HepG2 (cell line): Measurements from ENCODE around the gene SSC5D. TPM values are rescaled to one million over a fixed set of nuclear protein-coding genes. Genes with fewer than 3 reads are reported as not detected.

Experiments
- ARID3A ChIP-seq: IDR thresholded peaks from 2 replicates; pipeline ENCODE4 v1.6.1; 2012; ENCODE audit warnings: low read depth, low read length, improper control_type of control experiment
- ARNT2 ChIP-seq: sonication (generic); formaldehyde crosslinking; IDR thresholded peaks from 2 replicates; pipeline ENCODE4 v1.8.0; 2022; ENCODE audit warnings: mild to moderate bottlenecking, low read depth, missing genetic modification reagents, moderate library complexity
- ESRRA ChIP-seq: sonication (generic); formaldehyde crosslinking; IDR thresholded peaks from 2 replicates; pipeline ENCODE4 v1.5.1; 2020; ENCODE audit warnings: mild to moderate bottlenecking, low read depth, missing genetic modification reagents
- GMEB1 ChIP-seq: sonication (generic); formaldehyde crosslinking; IDR thresholded peaks from 2 replicates; pipeline ENCODE4 v1.5.1; 2020; ENCODE audit warnings: missing genetic modification reagents, mild to moderate bottlenecking, borderline replicate concordance
- HHEX ChIP-seq: IDR thresholded peaks from 2 replicates; pipeline ENCODE4 v1.6.1; 2016; ENCODE audit warnings: control low read depth
- HNRNPK ChIP-seq: fragments of 200-400 bp; formaldehyde crosslinking; IDR thresholded peaks from 2 replicates; pipeline ENCODE4 v1.6.1; 2018; ENCODE audit warnings: low read length, low read depth, moderate library complexity, mild to moderate bottlenecking; ENCODE audit not compliant: poor library complexity, severe bottlenecking
- NCOA2 ChIP-seq: sonication (generic); formaldehyde crosslinking; IDR thresholded peaks from 2 replicates; pipeline ENCODE4 v1.8.0; 2022; ENCODE audit warnings: inconsistent platforms
- NFYC ChIP-seq: IDR thresholded peaks from 2 replicates; pipeline ENCODE4 v1.6.1; 2016; ENCODE audit warnings: missing genetic modification reagents, missing compliant biosample characterization
- NR2F6 ChIP-seq, 2 experiments: IDR thresholded peaks; 2 replicates each; pipeline ENCODE4 v1.6.1; 2016; ENCODE audit warnings: antibody characterized with exemption in 1 of 2, mild to moderate bottlenecking in 1 of 2
- REL ChIP-seq: sonication (generic); formaldehyde crosslinking; conservative IDR thresholded peaks from 2 replicates; pipeline ENCODE4 v1.8.0; 2022; ENCODE audit warnings: mild to moderate bottlenecking, missing genetic modification reagents, moderate library complexity
- SOX6 ChIP-seq, 2 experiments: fragments of 450-650 bp in 1 of 2; sonication (generic) in 1 of 2; formaldehyde crosslinking in 1 of 2; IDR thresholded peaks; 2 replicates each; pipeline versions ENCODE4 v1.4.0 to v1.6.1; 2017 to 2020; ENCODE audit warnings: antibody characterized with exemption in 1 of 2, mild to moderate bottlenecking in 1 of 2, missing genetic modification reagents in 1 of 2
- TCF7L2 ChIP-seq: IDR thresholded peaks from 2 replicates; pipeline ENCODE4 v1.6.1; 2011; ENCODE audit warnings: mild to moderate bottlenecking, low read depth, low read length, moderate library complexity
- U2AF2 ChIP-seq: fragments of 200-400 bp; formaldehyde crosslinking; IDR thresholded peaks from 2 replicates; pipeline ENCODE4 v1.6.1; 2017; ENCODE audit warnings: low read depth, mild to moderate bottlenecking, low read length
- ZFP1 ChIP-seq: IDR thresholded peaks from 2 replicates; pipeline ENCODE4 v1.6.1; 2016
- ZNF503 ChIP-seq: sonication (generic); formaldehyde crosslinking; IDR thresholded peaks from 2 replicates; pipeline ENCODE4 v1.4.0; 2020; ENCODE audit warnings: missing genetic modification reagents
- ZNF512 ChIP-seq: sonication (generic); formaldehyde crosslinking; IDR thresholded peaks from 2 replicates; pipeline ENCODE4 v1.4.0; 2020; ENCODE audit warnings: mild to moderate bottlenecking, missing genetic modification reagents
- ZNF772 ChIP-seq: sonication (generic); formaldehyde crosslinking; IDR thresholded peaks from 2 replicates; pipeline ENCODE4 v1.5.0; 2020; ENCODE audit warnings: mild to moderate bottlenecking, missing genetic modification reagents
- polyA plus RNA-seq, 8 experiments: library from polyadenylated mRNA; depleted of rRNA in 3 of 8; stranded (reverse) in 7 of 8; unstranded in 1 of 8; fragments of >200 nt; fragmentation: Illumina TruSeq in 4 of 8; extraction: Trizol in 4 of 8; gene quantifications; 2 replicates each; pipeline versions ENCODE4 v1.2.1 to v1.2.3, GENCODE V29; 2011 to 2016; ENCODE audit warnings: low read depth in 4 of 8, missing spikeins in 1 of 8, mixed read lengths in 1 of 8; ENCODE audit not compliant: insufficient read depth in 1 of 8
- total RNA-seq, 5 experiments: library from RNA; depleted of rRNA; stranded (reverse); fragments of >200 nt; fragmentation: Illumina TruSeq; extraction: Trizol; gene quantifications; 2 replicates each; pipeline ENCODE4 v1.2.3, GENCODE V29; 2016; ENCODE audit warnings: low read depth in 1 of 5

The SSC5D gene
- total and polyA plus RNA-seq, 2 of the 13 experiments (the other 11 are each of a cell fraction or from before 2014, with no cell fraction given), result not detected

- TF ChIP-seq ZNF512 (CRISPR knock-in tag) (peak; percentile 83), TCF7L2 (peak; percentile 47; the same call in 1 of the 2 replicates), NCOA2 (CRISPR knock-in tag) (peak; percentile 65), REL (no peak), ZFP1 (CRISPR knock-in tag) (peak; percentile 22; the same call in 1 of the 2 replicates), HHEX (CRISPR knock-in tag) (no peak), ZNF503 (CRISPR knock-in tag) (0 out of 2 replicates have a peak, but pooled peaks have one; percentile 27), NR2F6 (IDR thresholded peaks at IDR 0.05) (no peak), NR2F6 (CRISPR knock-in tag; IDR thresholded peaks at IDR 0.05) (peak; percentile 61; the same call in 1 of the 2 replicates), ARID3A (peak; percentile 75), ZNF772 (CRISPR knock-in tag) (no peak), ARNT2 (CRISPR knock-in tag) (0 out of 2 replicates have a peak, but pooled peaks have one; percentile 21), U2AF2 (no peak), GMEB1 (CRISPR knock-in tag) (no peak), NFYC (CRISPR knock-in tag) (no peak), ESRRA (CRISPR knock-in tag) (no peak), HNRNPK (peak; percentile 64), SOX6 (IDR thresholded peaks at IDR 0.05) (no peak), SOX6 (CRISPR knock-in tag; IDR thresholded peaks at IDR 0.05) (peak; percentile 65)
Measured at GRCh38 chr19:55553217-55554182, 65.3 kb downstream of the SSC5D start (continued).
